ENCODE measurements around the gene LPAR1.

DNA sequence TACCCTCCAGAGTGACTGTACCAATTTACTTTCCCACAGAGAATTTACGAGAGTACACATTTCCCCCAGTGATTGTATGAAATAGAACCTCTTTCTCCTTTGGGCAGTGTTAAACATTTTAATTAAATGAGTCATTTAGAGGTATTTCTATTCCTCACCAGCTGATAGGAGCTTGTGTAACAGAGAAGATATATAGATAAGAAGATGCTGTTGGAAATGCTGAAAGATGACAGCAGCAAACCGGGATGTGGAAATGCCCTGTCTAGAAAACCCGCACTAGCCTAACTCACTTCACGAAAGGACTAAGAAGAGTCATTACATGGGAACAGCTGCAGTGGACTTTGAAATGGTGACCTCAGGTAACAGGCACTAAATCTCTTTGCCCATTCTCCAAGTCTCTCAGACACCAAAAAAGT is 68.3 kb downstream of the LPAR1 start:
- TF ChIP-seq POLR2A (IDR thresholded peaks at IDR 0.05), result no peak
- TF ChIP-seq, protein P1, sequence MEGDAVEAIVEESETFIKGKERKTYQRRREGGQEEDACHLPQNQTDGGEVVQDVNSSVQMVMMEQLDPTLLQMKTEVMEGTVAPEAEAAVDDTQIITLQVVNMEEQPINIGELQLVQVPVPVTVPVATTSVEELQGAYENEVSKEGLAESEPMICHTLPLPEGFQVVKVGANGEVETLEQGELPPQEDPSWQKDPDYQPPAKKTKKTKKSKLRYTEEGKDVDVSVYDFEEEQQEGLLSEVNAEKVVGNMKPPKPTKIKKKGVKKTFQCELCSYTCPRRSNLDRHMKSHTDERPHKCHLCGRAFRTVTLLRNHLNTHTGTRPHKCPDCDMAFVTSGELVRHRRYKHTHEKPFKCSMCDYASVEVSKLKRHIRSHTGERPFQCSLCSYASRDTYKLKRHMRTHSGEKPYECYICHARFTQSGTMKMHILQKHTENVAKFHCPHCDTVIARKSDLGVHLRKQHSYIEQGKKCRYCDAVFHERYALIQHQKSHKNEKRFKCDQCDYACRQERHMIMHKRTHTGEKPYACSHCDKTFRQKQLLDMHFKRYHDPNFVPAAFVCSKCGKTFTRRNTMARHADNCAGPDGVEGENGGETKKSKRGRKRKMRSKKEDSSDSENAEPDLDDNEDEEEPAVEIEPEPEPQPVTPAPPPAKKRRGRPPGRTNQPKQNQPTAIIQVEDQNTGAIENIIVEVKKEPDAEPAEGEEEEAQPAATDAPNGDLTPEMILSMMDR (IDR thresholded peaks at IDR 0.05), result no peak

Data from heart left ventricle (tissue), 13 donors.